SU-DHL-6 (cell line): ENCODE results near the gene SUSD6.

ENCODE experiments used
- H2AFZ ChIP-seq: fragments of 200-600 bp; sonication (generic); 2 replicates; pipeline ENCODE4 v1.6.1; 2014; ENCODE audit warnings: low read depth, mild to moderate bottlenecking, moderate library complexity, mixed read lengths, antibody characterized with exemption, low read length; ENCODE audit not compliant: severe bottlenecking
- H3F3A ChIP-seq: fragments of 200-600 bp; shearing (Covaris generic); 2 replicates; pipeline ENCODE4 v1.6.0; 2016; ENCODE audit warnings: antibody characterized with exemption, mild to moderate bottlenecking; ENCODE audit not compliant: insufficient read depth
- H3K27ac ChIP-seq: fragments of 200-600 bp; sonication (generic); 2 replicates; pipeline ENCODE4 v1.5.1; 2016; ENCODE audit warnings: low read depth, mild to moderate bottlenecking, low read length, moderate library complexity, mixed read lengths
- H3K27me3 ChIP-seq: fragments of 200-600 bp; sonication (generic), shearing (Covaris generic); 2 replicates; pipeline ENCODE4 v1.6.0; 2014; ENCODE audit warnings: mild to moderate bottlenecking, low read length
- H3K36me3 ChIP-seq: fragments of 200-600 bp; sonication (generic); 2 replicates; pipeline ENCODE4 v1.6.1; 2014; ENCODE audit warnings: mild to moderate bottlenecking, low read length, mixed read lengths
- H3K4me2 ChIP-seq: fragments of 300-600, 200-600 bp; shearing (Covaris generic), sonication (generic); 2 replicates; pipeline ENCODE4 v1.6.0; 2014; ENCODE audit warnings: low read length, low read depth, mild to moderate bottlenecking; ENCODE audit not compliant: poor library complexity, severe bottlenecking
- H3K4me3 ChIP-seq: fragments of 200-600 bp; sonication (generic); 2 replicates; pipeline ENCODE4 v1.5.1; 2014; ENCODE audit warnings: antibody characterized with exemption, low read length, mild to moderate bottlenecking, mixed read lengths; ENCODE audit not compliant: insufficient read depth, poor library complexity, severe bottlenecking
- H3K79me2 ChIP-seq: fragments of 200-600 bp; sonication (generic); 2 replicates; pipeline ENCODE4 v1.6.1; 2014; ENCODE audit warnings: mild to moderate bottlenecking, low read length, moderate library complexity; ENCODE audit not compliant: insufficient read depth
- H3K9ac ChIP-seq: fragments of 200-600 bp; sonication (generic); 2 replicates; pipeline ENCODE4 v1.7.0; 2014; ENCODE audit warnings: mild to moderate bottlenecking, low read length
- H3K9me2 ChIP-seq: fragments of 200-600 bp; sonication (generic); replicated peaks from 2 replicates; pipeline ENCODE4 v1.6.1; 2014; ENCODE audit warnings: low read length; ENCODE audit not compliant: insufficient read depth
- H3K9me3 ChIP-seq: fragments of 200-600 bp; sonication (generic); 2 replicates; pipeline ENCODE4 v1.6.1; 2014; ENCODE audit warnings: low read length, mixed read lengths; ENCODE audit not compliant: insufficient read depth
- H4K20me1 ChIP-seq: fragments of 200-600 bp; sonication (generic); 2 replicates; pipeline ENCODE4 v1.6.1; 2014; ENCODE audit warnings: low read depth, mild to moderate bottlenecking, antibody characterized with exemption, low read length, moderate library complexity, mixed read lengths
- EZH2phosphoT487 ChIP-seq: fragments of 200-600 bp; sonication (generic), shearing (Covaris generic); conservative IDR thresholded peaks from 2 replicates; pipeline ENCODE4 v1.6.1; 2018; ENCODE audit warnings: mild to moderate bottlenecking, antibody characterized with exemption, low read length, moderate library complexity, mixed read lengths
- TF ChIP-seq, protein P1 (sequence below): fragments of 200-600 bp; sonication (generic); IDR thresholded peaks from one replicate; pipeline ENCODE4 v1.5.1; 2017; ENCODE audit warnings: antibody characterized with exemption, mild to moderate bottlenecking, low read length, moderate library complexity; ENCODE audit not compliant: insufficient read depth, poor library complexity, severe bottlenecking

Gene SUSD6

GRCh38 chr14:69687606-69688298, 76.4 kb downstream of the SUSD6 start:
- Histone ChIP-seq H3K27ac (no peak overlapping the region), H3K9ac (no peak overlapping the region), H2AFZ (no peak overlapping the region), H3K79me2 (peaks cover 99% of the 10 kb centered on the region), H3K36me3 (no peaks in the 10 kb centered on the region), H3F3A (no peaks in the 10 kb centered on the region), H4K20me1 (peaks cover 6% of the 10 kb centered on the region; the same call in 1 of the 2 replicates), H3K27me3 (no peaks in the 10 kb centered on the region), H3K4me2 (no peak overlapping the region), H3K4me3 (no peak overlapping the region), H3K9me2 (no peaks in the 10 kb centered on the region), H3K9me3 (no peaks in the 10 kb centered on the region)
- TF ChIP-seq, protein P1, sequence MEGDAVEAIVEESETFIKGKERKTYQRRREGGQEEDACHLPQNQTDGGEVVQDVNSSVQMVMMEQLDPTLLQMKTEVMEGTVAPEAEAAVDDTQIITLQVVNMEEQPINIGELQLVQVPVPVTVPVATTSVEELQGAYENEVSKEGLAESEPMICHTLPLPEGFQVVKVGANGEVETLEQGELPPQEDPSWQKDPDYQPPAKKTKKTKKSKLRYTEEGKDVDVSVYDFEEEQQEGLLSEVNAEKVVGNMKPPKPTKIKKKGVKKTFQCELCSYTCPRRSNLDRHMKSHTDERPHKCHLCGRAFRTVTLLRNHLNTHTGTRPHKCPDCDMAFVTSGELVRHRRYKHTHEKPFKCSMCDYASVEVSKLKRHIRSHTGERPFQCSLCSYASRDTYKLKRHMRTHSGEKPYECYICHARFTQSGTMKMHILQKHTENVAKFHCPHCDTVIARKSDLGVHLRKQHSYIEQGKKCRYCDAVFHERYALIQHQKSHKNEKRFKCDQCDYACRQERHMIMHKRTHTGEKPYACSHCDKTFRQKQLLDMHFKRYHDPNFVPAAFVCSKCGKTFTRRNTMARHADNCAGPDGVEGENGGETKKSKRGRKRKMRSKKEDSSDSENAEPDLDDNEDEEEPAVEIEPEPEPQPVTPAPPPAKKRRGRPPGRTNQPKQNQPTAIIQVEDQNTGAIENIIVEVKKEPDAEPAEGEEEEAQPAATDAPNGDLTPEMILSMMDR, result no peak
- TF ChIP-seq EZH2phosphoT487, result no peak

- Histone ChIP-seq H3F3A (no peaks in the 10 kb centered on the region), H4K20me1 (peaks cover 3% of the 10 kb centered on the region; the same call in 1 of the 2 replicates), H2AFZ (no peak overlapping the region), H3K9me3 (no peaks in the 10 kb centered on the region), H3K27me3 (no peaks in the 10 kb centered on the region), H3K79me2 (peaks cover 99% of the 10 kb centered on the region), H3K9ac (no peak overlapping the region), H3K27ac (no peak overlapping the region), H3K9me2 (no peaks in the 10 kb centered on the region), H3K4me3 (no peak overlapping the region), H3K4me2 (no peak overlapping the region), H3K36me3 (no peaks in the 10 kb centered on the region)
- no peak for TF ChIP-seq EZH2phosphoT487
- TF ChIP-seq, protein P1, result no peak
Measured at GRCh38 chr14:69688299-69688649, 76.9 kb downstream of the SUSD6 start.

DNA sequence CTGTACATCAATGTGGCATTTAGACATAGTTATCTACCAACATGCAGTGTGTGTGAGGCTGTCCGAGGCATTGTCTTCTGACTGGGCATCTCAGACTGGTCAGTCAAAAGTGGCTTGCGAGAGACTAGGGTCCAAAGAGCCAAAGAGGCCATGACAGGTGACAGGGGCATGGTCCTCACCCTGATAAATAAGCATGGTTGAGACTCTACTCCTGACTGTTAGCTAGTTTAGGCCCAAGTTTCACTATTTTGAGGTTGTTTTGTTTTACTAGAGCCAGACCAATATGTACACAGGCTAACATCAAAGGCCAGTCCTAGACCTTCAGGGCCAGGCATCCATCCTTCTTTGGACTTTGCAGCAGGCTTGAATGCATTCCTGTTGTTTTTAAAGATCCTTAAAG, 78.6 kb downstream of the SUSD6 start:
- Histone ChIP-seq H3K4me2 (no peak overlapping the region), H3F3A (no peaks in the 10 kb centered on the region), H3K9me2 (no peaks in the 10 kb centered on the region), H3K27me3 (no peaks in the 10 kb centered on the region), H3K79me2 (peaks cover 99% of the 10 kb centered on the region), H3K9ac (no peak overlapping the region), H2AFZ (no peak overlapping the region), H3K27ac (no peak overlapping the region), H3K4me3 (no peak overlapping the region), H3K9me3 (no peaks in the 10 kb centered on the region), H4K20me1 (peaks cover 4% of the 10 kb centered on the region; the same call in 1 of the 2 replicates), H3K36me3 (no peaks in the 10 kb centered on the region)
- TF ChIP-seq, protein P1, result no peak
- TF ChIP-seq EZH2phosphoT487, result no peak
